H9 (cell line): ENCODE measurements around the gene RTP4. TPM values are rescaled to one million over a fixed set of nuclear protein-coding genes. Genes with fewer than 3 reads are reported as not detected.

ENCODE experiments used
- DNase-seq: peaks from one replicate; pipeline ENCODE4 v3.0.0-alpha.2; 2017
- H2AFZ ChIP-seq: one replicate; pipeline ENCODE4 v1.6.1; 2013; ENCODE audit warnings: mild to moderate bottlenecking, low read length, control low read depth, moderate library complexity
- H2AK5ac ChIP-seq: 2 replicates; pipeline ENCODE4 v1.6.1; 2013; ENCODE audit warnings: low read length, control low read depth, mixed read lengths; ENCODE audit not compliant: insufficient read length
- H2BK120ac ChIP-seq: one replicate; pipeline ENCODE4 v1.6.1; 2013; ENCODE audit warnings: low read depth, mild to moderate bottlenecking, low read length, control low read depth, inconsistent platforms; ENCODE audit not compliant: poor library complexity, severe bottlenecking
- H2BK12ac ChIP-seq: 2 replicates; pipeline ENCODE4 v1.6.1; 2013; ENCODE audit warnings: low read length, control low read depth, mixed read lengths, low read depth; ENCODE audit not compliant: insufficient read length
- H2BK15ac ChIP-seq: 2 replicates; pipeline ENCODE4 v1.6.1; 2013; ENCODE audit warnings: low read depth, low read length, control low read depth
- H2BK20ac ChIP-seq: one replicate; pipeline ENCODE4 v1.6.1; 2013; ENCODE audit warnings: low read depth, mild to moderate bottlenecking, low read length, control low read depth, inconsistent platforms; ENCODE audit not compliant: poor library complexity, severe bottlenecking
- H2BK5ac ChIP-seq: 2 replicates; pipeline ENCODE4 v1.6.1; 2013; ENCODE audit warnings: low read length, control low read depth, mixed read lengths; ENCODE audit not compliant: insufficient read length
- H3K14ac ChIP-seq: 2 replicates; pipeline ENCODE4 v1.6.1; 2013; ENCODE audit warnings: low read length, control low read depth; ENCODE audit not compliant: insufficient read depth
- H3K18ac ChIP-seq: 2 replicates; pipeline ENCODE4 v1.6.1; 2013; ENCODE audit warnings: low read depth, mild to moderate bottlenecking, mixed read lengths, low read length, control low read depth; ENCODE audit not compliant: insufficient read length
- H3K23ac ChIP-seq: 2 replicates; pipeline ENCODE4 v1.6.1; 2013; ENCODE audit warnings: low read length, control low read depth, mixed read lengths, low read depth; ENCODE audit not compliant: insufficient read length
- H3K23me2 ChIP-seq: 2 replicates; pipeline ENCODE4 v1.6.1; 2013; ENCODE audit warnings: low read depth, mild to moderate bottlenecking, mixed read lengths, low read length, control low read depth; ENCODE audit not compliant: insufficient read length, poor library complexity, severe bottlenecking
- H3K27ac ChIP-seq: 2 replicates; pipeline ENCODE4 v1.5.1; 2013; ENCODE audit warnings: low read length, control low read depth, mixed read lengths, low read depth; ENCODE audit not compliant: insufficient read length
- H3K27me3 ChIP-seq: 2 replicates; pipeline ENCODE4 v1.6.1; 2013; ENCODE audit warnings: low read length, control low read depth, inconsistent platforms; ENCODE audit not compliant: insufficient read depth
- H3K4ac ChIP-seq: 2 replicates; pipeline ENCODE4 v1.6.1; 2013; ENCODE audit warnings: low read depth, mild to moderate bottlenecking, control low read depth, inconsistent platforms, low read length, moderate library complexity
- H3K4me1 ChIP-seq: 2 replicates; pipeline ENCODE4 v1.6.1; 2013; ENCODE audit warnings: low read length, control low read depth, inconsistent platforms; ENCODE audit not compliant: insufficient read depth
- H3K4me2 ChIP-seq: 2 replicates; pipeline ENCODE4 v1.6.1; 2013; ENCODE audit warnings: low read length, control low read depth, mixed read lengths; ENCODE audit not compliant: insufficient read length, insufficient read depth
- H3K56ac ChIP-seq: 2 replicates; pipeline ENCODE4 v1.6.1; 2013; ENCODE audit warnings: low read depth, mild to moderate bottlenecking, mixed read lengths, low read length, control low read depth; ENCODE audit not compliant: insufficient read length
- H3K79me1 ChIP-seq: 2 replicates; pipeline ENCODE4 v1.6.1; 2013; ENCODE audit warnings: low read depth, mild to moderate bottlenecking, moderate library complexity, low read length, control low read depth, inconsistent platforms; ENCODE audit not compliant: insufficient read depth, poor library complexity, severe bottlenecking
- H3K79me2 ChIP-seq: 2 replicates; pipeline ENCODE4 v1.6.1; 2013; ENCODE audit warnings: low read length, control low read depth, inconsistent platforms; ENCODE audit not compliant: insufficient read depth
- H3K9ac ChIP-seq: 2 replicates; pipeline ENCODE4 v1.6.1; 2013; ENCODE audit warnings: low read length, control low read depth, mixed read lengths; ENCODE audit not compliant: insufficient read length; ENCODE audit errors: extremely low read depth
- H3K9me3 ChIP-seq: one replicate; pipeline ENCODE4 v1.6.1; 2013; ENCODE audit warnings: low read depth, low read length, inconsistent platforms; ENCODE audit not compliant: control insufficient read depth
- H3T11ph ChIP-seq: one replicate; pipeline ENCODE4 v1.6.1; 2013; ENCODE audit warnings: mild to moderate bottlenecking, low read length, control low read depth, inconsistent platforms
- H4K20me1 ChIP-seq: one replicate; pipeline ENCODE4 v1.6.1; 2013; ENCODE audit not compliant: control insufficient read depth, insufficient read length, insufficient read depth
- H4K5ac ChIP-seq: 2 replicates; pipeline ENCODE4 v1.6.1; 2013; ENCODE audit warnings: low read depth, mild to moderate bottlenecking, mixed read lengths, low read length, control low read depth; ENCODE audit not compliant: insufficient read length
- H4K8ac ChIP-seq: replicated peaks from 2 replicates; pipeline ENCODE4 v1.6.1; 2013; ENCODE audit warnings: low read length, control low read depth, mixed read lengths, low read depth; ENCODE audit not compliant: insufficient read length
- H4K91ac ChIP-seq: 2 replicates; pipeline ENCODE4 v1.6.1; 2013; ENCODE audit warnings: low read depth, mild to moderate bottlenecking, moderate library complexity, mixed read lengths, low read length, control low read depth; ENCODE audit not compliant: insufficient read length
- H3K27ac Mint-ChIP-seq, 3 experiments: 2 replicates in 2 of 3; 3 replicates in 1 of 3; pipeline ENCODE4 v1.8.0; 2020 to 2021; ENCODE audit warnings: mixed read lengths in 3 of 3, mild to moderate bottlenecking in 1 of 3, moderate library complexity in 1 of 3
- H3K27me3 Mint-ChIP-seq: 2 replicates; pipeline ENCODE4 v1.8.0; 2021; ENCODE audit warnings: low read depth, mild to moderate bottlenecking, moderate library complexity, mixed read lengths
- H3K36me3 Mint-ChIP-seq, 3 experiments: 2 replicates in 2 of 3; 3 replicates in 1 of 3; pipeline ENCODE4 v1.8.0; 2020 to 2021; ENCODE audit warnings: low read depth in 3 of 3, mixed read lengths in 3 of 3; ENCODE audit not compliant: insufficient read depth in 1 of 3
- H3K4me1 Mint-ChIP-seq, 2 experiments: 2 replicates each; pipeline ENCODE4 v1.8.0; 2020; ENCODE audit warnings: mixed read lengths in 2 of 2
- H3K4me3 Mint-ChIP-seq, 2 experiments: 2 replicates in 1 of 2; 3 replicates in 1 of 2; pipeline ENCODE4 v1.8.0; 2020 to 2021; ENCODE audit warnings: mild to moderate bottlenecking in 2 of 2, mixed read lengths in 2 of 2, moderate library complexity in 1 of 2
- H3K9me3 Mint-ChIP-seq, 2 experiments: 2 replicates in 1 of 2; 3 replicates in 1 of 2; pipeline ENCODE4 v1.8.0; 2020; ENCODE audit warnings: mild to moderate bottlenecking in 2 of 2, mixed read lengths in 2 of 2, moderate library complexity in 1 of 2
- CTCF ChIP-seq: fragments of 200-600 bp; sonication (generic); conservative IDR thresholded peaks from 3 replicates; pipeline ENCODE4 v1.8.0; 2021; ENCODE audit warnings: antibody characterized with exemption, mild to moderate bottlenecking
- WGBS: extraction: QIAGEN DNeasy Blood & Tissue Kit; methylation state at CpG from one replicate; pipeline ENCODE4 v1.1.7; 2013; ENCODE audit warnings: missing lambda C conversion rate, low lambda C conversion rate, mixed read lengths; ENCODE audit not compliant: insufficient read length; ENCODE audit errors: extremely low coverage; 5-methylcytosine and 5-hydroxymethylcytosine counted together
- total RNA-seq: library from RNA; stranded (reverse); gene quantifications from 2 replicates; pipeline ENCODE4 v1.2.1, GENCODE V29; 2021

RTP4 gene
- total RNA-seq, 1 experiment from 2014 or later = not detected

- Histone ChIP-seq H2AK5ac (no peak overlapping the region), H3K23me2 (no peaks in the 10 kb centered on the region), H3K14ac (no peak overlapping the region), H3K4ac (no peak overlapping the region), H2AFZ (no peak overlapping the region), H3K56ac (no peak overlapping the region), H4K8ac (no peak overlapping the region), H3K18ac (no peak overlapping the region), H3K4me1 (no peaks in the 10 kb centered on the region), H3K79me2 (no peaks in the 10 kb centered on the region), H2BK20ac (no peak overlapping the region), H2BK120ac (no peak overlapping the region), H2BK5ac (no peak overlapping the region), H2BK15ac (no peak overlapping the region), H4K91ac (no peak overlapping the region), H3K79me1 (no peaks in the 10 kb centered on the region), H4K5ac (no peak overlapping the region), H3K27me3 (no peaks in the 10 kb centered on the region), H3K27ac (no peak overlapping the region), H4K20me1 (no peaks in the 10 kb centered on the region), H3K23ac (no peak overlapping the region), H2BK12ac (no peak overlapping the region), H3K4me2 (no peak overlapping the region), H3K9me3 (no peaks in the 10 kb centered on the region), H3T11ph (no peak overlapping the region), H3K9ac (no peak overlapping the region)
- H3K9me3 Mint-ChIP-seq = no peaks in the 10 kb centered on the region
- no peak overlapping the region for H3K27ac Mint-ChIP-seq
- H3K27me3 Mint-ChIP-seq = no peaks in the 10 kb centered on the region; the same call in 1 of the 2 replicates
- TF ChIP-seq CTCF = no peak
- no peaks in the 10 kb centered on the region; a peak in 2 of 7 replicates for H3K36me3 Mint-ChIP-seq
- H3K4me3 Mint-ChIP-seq = no peak overlapping the region
- no peaks in the 10 kb centered on the region for H3K4me1 Mint-ChIP-seq
- WGBS = no CpG with 5 or more reads among the region's 13 CpGs
- no peak for DNase-seq
Observed at GRCh38 chr3:187352581-187353575, 15.3 kb upstream of the RTP4 start.
